BLaER1 (cell line): ENCODE measurements around the gene EDIL3.

ENCODE experiments used
- H3K27ac ChIP-seq: shearing (Covaris generic); formaldehyde crosslinking; 2 replicates; pipeline ENCODE4 v1.8.1; 2022
- H3K27me3 ChIP-seq: shearing (Covaris generic); formaldehyde crosslinking; 2 replicates; pipeline ENCODE4 v1.8.1; 2022
- H3K36me3 ChIP-seq: shearing (Covaris generic); formaldehyde crosslinking; 2 replicates; pipeline ENCODE4 v1.8.1; 2022
- H3K4me1 ChIP-seq: shearing (Covaris generic); formaldehyde crosslinking; 2 replicates; pipeline ENCODE4 v1.8.1; 2022
- H3K4me2 ChIP-seq: shearing (Covaris generic); formaldehyde crosslinking; 2 replicates; pipeline ENCODE4 v1.8.1; 2022
- H3K4me3 ChIP-seq: shearing (Covaris generic); formaldehyde crosslinking; 2 replicates; pipeline ENCODE4 v1.8.1; 2022
- H3K9ac ChIP-seq: shearing (Covaris generic); formaldehyde crosslinking; 2 replicates; pipeline ENCODE4 v1.8.1; 2022
- H3K9me3 ChIP-seq: shearing (Covaris generic); formaldehyde crosslinking; 2 replicates; pipeline ENCODE4 v1.8.1; 2022
- H4K20me1 ChIP-seq: shearing (Covaris generic); formaldehyde crosslinking; 2 replicates; pipeline ENCODE4 v1.8.1; 2022
- Cebpa-rat ChIP-seq: shearing (Covaris generic); IDR thresholded peaks from 2 replicates; pipeline ENCODE4 v1.8.1; 2022

The EDIL3 gene

DNA sequence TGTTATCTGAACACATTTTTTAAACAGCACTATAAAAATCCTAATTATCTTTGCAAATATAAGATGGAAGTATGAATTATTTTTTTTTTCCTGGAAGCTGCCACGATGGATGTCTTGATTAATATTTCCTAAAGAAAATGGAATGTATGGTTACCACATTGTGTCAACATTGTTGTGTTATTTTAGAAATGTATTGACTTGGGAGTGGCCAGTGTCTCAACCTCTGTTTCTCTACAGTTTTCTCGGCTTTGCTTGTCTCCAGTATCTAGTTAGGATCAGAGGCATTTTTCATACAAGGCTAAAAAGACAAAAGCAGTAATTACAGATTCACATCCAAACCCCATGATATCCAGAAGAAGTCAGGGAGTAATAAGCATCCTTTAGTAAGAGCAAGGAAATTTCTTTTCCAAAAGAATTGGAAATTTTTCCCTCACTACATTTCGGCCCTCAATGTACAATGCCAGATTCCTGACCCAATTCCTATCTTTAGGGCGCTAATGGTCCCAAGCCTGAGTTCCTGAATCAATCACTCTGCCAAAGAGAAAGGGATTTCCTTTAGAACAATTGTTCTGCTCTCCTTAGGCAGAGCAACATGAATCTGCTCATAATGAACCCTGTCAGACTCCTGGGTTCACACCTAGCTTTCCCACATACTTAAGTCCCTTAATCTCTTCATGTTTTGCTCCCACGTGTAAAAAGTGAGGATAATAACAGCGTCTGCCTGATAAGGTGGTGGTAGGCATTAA, 111.7 kb downstream of the EDIL3 start:
- Histone ChIP-seq H3K27ac (no peak overlapping the region), H3K4me2 (no peak overlapping the region), H3K36me3 (no peaks in the 10 kb centered on the region), H3K4me3 (no peak overlapping the region), H3K9ac (no peak overlapping the region), H3K9me3 (no peaks in the 10 kb centered on the region), H4K20me1 (no peaks in the 10 kb centered on the region), H3K4me1 (no peaks in the 10 kb centered on the region), H3K27me3 (no peaks in the 10 kb centered on the region)
- TF ChIP-seq Cebpa-rat: no peak

- H3K27ac ChIP-seq: no peak overlapping the region
- H3K4me2 ChIP-seq: no peak overlapping the region
- no peaks in the 10 kb centered on the region for H4K20me1 ChIP-seq
- no peaks in the 10 kb centered on the region for H3K4me1 ChIP-seq
- no peaks in the 10 kb centered on the region for H3K27me3 ChIP-seq
- no peaks in the 10 kb centered on the region for H3K9me3 ChIP-seq
- no peak overlapping the region for H3K9ac ChIP-seq
- no peak overlapping the region for H3K4me3 ChIP-seq
- no peak for TF ChIP-seq Cebpa-rat
- H3K36me3 ChIP-seq: no peaks in the 10 kb centered on the region
Measured at GRCh38 chr5:84265739-84266550, 118.7 kb downstream of the EDIL3 start.

GRCh38 chr5:84265130-84265529, 119.5 kb downstream of the EDIL3 start:
- Histone ChIP-seq H4K20me1 (no peaks in the 10 kb centered on the region), H3K4me1 (no peaks in the 10 kb centered on the region), H3K9me3 (no peaks in the 10 kb centered on the region), H3K36me3 (no peaks in the 10 kb centered on the region), H3K4me3 (no peak overlapping the region), H3K27me3 (no peaks in the 10 kb centered on the region), H3K27ac (no peak overlapping the region), H3K9ac (no peak overlapping the region), H3K4me2 (no peak overlapping the region)
- no peak for TF ChIP-seq Cebpa-rat

GRCh38 chr5:84260939-84261338, 123.7 kb downstream of the EDIL3 start:
- Histone ChIP-seq H3K36me3 (no peaks in the 10 kb centered on the region), H3K4me2 (no peak overlapping the region), H3K9ac (no peak overlapping the region), H4K20me1 (no peaks in the 10 kb centered on the region), H3K4me1 (no peaks in the 10 kb centered on the region), H3K9me3 (no peaks in the 10 kb centered on the region), H3K27ac (no peak overlapping the region), H3K27me3 (no peaks in the 10 kb centered on the region), H3K4me3 (no peak overlapping the region)
- TF ChIP-seq Cebpa-rat: no peak

DNA sequence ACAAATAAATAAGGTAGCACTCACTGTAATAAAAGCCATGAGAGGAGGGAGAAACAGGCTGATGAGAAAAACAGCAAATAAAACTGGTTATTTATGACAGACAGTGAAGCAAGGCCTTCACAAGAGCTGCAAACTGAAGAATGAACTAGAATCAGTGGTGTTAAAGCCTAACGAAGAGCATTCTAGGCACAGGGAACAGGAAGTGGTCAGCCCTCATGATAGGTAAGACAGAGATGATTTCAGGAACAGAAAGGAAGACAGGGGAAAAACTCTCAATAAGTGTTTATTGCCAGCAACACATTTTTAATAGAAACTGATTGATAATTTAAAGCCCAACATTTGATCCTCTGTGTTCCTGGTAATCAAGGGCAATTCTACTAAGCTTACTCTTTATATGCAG, 124.5 kb downstream of the EDIL3 start:
- no peak overlapping the region for H3K4me2 ChIP-seq
- no peak for TF ChIP-seq Cebpa-rat
- H3K36me3 ChIP-seq: no peaks in the 10 kb centered on the region
- H4K20me1 ChIP-seq: no peaks in the 10 kb centered on the region
- no peak overlapping the region for H3K9ac ChIP-seq
- no peak overlapping the region for H3K4me3 ChIP-seq
- H3K27ac ChIP-seq: no peak overlapping the region
- H3K27me3 ChIP-seq: no peaks in the 10 kb centered on the region
- H3K4me1 ChIP-seq: no peaks in the 10 kb centered on the region
- no peaks in the 10 kb centered on the region for H3K9me3 ChIP-seq

DNA sequence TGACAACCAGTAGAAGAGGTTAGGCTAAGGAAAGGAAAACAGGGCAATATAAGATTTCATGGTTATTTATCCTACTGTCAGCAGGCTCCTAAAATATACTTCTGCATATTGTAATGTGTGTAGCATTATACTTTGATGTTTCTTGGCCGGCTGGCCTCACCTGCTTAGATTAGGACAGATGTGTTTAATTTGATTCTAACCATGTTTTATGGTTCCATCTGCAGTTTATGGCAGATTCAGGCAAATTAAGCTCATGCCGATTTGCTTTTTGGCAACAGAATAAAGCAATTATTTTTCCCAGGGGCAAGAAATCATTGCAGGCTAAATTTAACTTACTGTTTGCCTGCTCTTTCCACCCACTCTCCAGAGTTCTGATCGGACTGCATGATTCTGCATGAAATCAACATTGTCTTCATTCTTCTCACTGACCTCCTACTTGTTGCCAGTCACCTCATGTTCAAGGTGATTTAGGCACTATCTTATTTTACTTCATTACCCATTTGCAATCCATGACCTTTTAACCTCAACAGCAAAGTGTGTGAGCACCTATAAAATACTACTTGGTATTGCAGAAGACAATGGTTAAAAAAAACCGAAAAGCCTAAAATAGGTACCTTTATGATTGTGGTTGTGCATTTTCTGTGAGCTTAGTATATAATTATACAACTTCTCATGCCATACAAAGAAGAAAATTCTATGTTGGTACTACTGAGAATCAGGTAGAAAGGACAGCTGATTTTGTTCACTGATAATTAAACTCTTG, 125.2 kb downstream of the EDIL3 start:
- no peak for TF ChIP-seq Cebpa-rat
- no peak overlapping the region for H3K4me3 ChIP-seq
- no peaks in the 10 kb centered on the region for H3K36me3 ChIP-seq
- no peak overlapping the region for H3K27ac ChIP-seq
- no peaks in the 10 kb centered on the region for H3K27me3 ChIP-seq
- no peak overlapping the region for H3K9ac ChIP-seq
- no peaks in the 10 kb centered on the region for H4K20me1 ChIP-seq
- no peaks in the 10 kb centered on the region for H3K4me1 ChIP-seq
- no peaks in the 10 kb centered on the region for H3K9me3 ChIP-seq
- no peak overlapping the region for H3K4me2 ChIP-seq

GRCh38 chr5:84257061-84257460, 127.6 kb downstream of the EDIL3 start:
- Histone ChIP-seq H3K4me1 (no peaks in the 10 kb centered on the region), H3K9ac (no peak overlapping the region), H3K4me2 (no peak overlapping the region), H3K4me3 (no peak overlapping the region), H3K27ac (no peak overlapping the region), H4K20me1 (no peaks in the 10 kb centered on the region), H3K9me3 (no peaks in the 10 kb centered on the region), H3K36me3 (no peaks in the 10 kb centered on the region), H3K27me3 (no peaks in the 10 kb centered on the region)
- TF ChIP-seq Cebpa-rat: no peak

GRCh38 chr5:84255315-84255714, 129.4 kb downstream of the EDIL3 start:
- H3K9ac ChIP-seq: no peak overlapping the region

GRCh38 chr5:84253946-84254345, 130.7 kb downstream of the EDIL3 start:
- H3K27me3 ChIP-seq: no peaks in the 10 kb centered on the region
- TF ChIP-seq Cebpa-rat: no peak

More at GRCh38 chr5:84255315-84255714, 129.4 kb downstream of the EDIL3 start:
- Histone ChIP-seq H3K4me2 (no peak overlapping the region), H3K9me3 (no peaks in the 10 kb centered on the region), H3K4me3 (no peak overlapping the region), H3K4me1 (no peaks in the 10 kb centered on the region), H4K20me1 (no peaks in the 10 kb centered on the region), H3K27me3 (no peaks in the 10 kb centered on the region), H3K27ac (no peak overlapping the region), H3K36me3 (no peaks in the 10 kb centered on the region)
- no peak for TF ChIP-seq Cebpa-rat

DNA sequence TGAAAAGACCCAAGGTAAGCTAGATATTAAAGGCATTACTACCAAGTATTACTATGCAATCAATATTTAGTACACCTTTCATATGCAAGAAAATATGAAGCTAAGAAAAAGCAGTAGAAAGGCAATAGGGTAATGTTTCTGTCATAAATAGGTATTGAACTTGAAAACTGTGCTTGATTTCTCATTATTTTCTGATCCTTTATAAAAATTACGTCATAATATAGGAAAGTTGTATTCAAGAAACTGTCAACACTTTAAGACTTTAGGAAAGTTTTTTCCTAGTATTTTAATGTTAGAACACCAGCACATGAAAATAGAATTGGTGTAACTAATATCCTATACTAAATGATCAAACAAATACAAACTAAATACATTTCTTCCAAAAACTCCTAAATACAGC, 133.2 kb downstream of the EDIL3 start:
- Histone ChIP-seq H3K4me2 (no peak overlapping the region), H3K27me3 (no peaks in the 10 kb centered on the region), H3K4me1 (no peaks in the 10 kb centered on the region), H3K9ac (no peak overlapping the region), H3K4me3 (no peak overlapping the region), H3K9me3 (no peaks in the 10 kb centered on the region), H4K20me1 (no peaks in the 10 kb centered on the region), H3K36me3 (no peaks in the 10 kb centered on the region), H3K27ac (no peak overlapping the region)
- TF ChIP-seq Cebpa-rat: no peak

More at GRCh38 chr5:84253946-84254345, 130.7 kb downstream of the EDIL3 start:
- Histone ChIP-seq H3K9ac (no peak overlapping the region), H4K20me1 (no peaks in the 10 kb centered on the region), H3K4me1 (no peaks in the 10 kb centered on the region), H3K4me2 (no peak overlapping the region), H3K9me3 (no peaks in the 10 kb centered on the region), H3K27ac (no peak overlapping the region), H3K4me3 (no peak overlapping the region), H3K36me3 (no peaks in the 10 kb centered on the region)
